Neural cell (in vitro differentiated cells): ENCODE results near the gene ANG. TPM values are rescaled to one million over a fixed set of nuclear protein-coding genes. Genes with fewer than 3 reads are reported as not detected.

Source experiments
- H2AFZ ChIP-seq: fragments of 200-600, 300-800 bp; sonication (generic), shearing (Covaris generic); 2 replicates; pipeline ENCODE4 v1.6.0; 2014; ENCODE audit warnings: low read depth, mild to moderate bottlenecking, antibody characterized with exemption, low read length, moderate library complexity
- H3F3A ChIP-seq: fragments of 200-600 bp; shearing (Covaris generic); 2 replicates; pipeline ENCODE4 v1.6.1; 2016; ENCODE audit warnings: mild to moderate bottlenecking, moderate library complexity, mixed read lengths, antibody characterized with exemption, low read length; ENCODE audit not compliant: insufficient read depth, poor library complexity, severe bottlenecking
- H3K27ac ChIP-seq: fragments of 200-600, 300-800 bp; sonication (generic), shearing (Covaris generic); 2 replicates; pipeline ENCODE4 v1.5.1; 2014; ENCODE audit warnings: mild to moderate bottlenecking, low read length, moderate library complexity
- H3K27me3 ChIP-seq: fragments of 300-800, 200-600 bp; sonication (generic), shearing (Covaris generic); 2 replicates; pipeline ENCODE4 v1.6.0; 2014; ENCODE audit warnings: mild to moderate bottlenecking, low read depth, low read length, moderate library complexity; ENCODE audit not compliant: insufficient read depth
- H3K36me3 ChIP-seq: fragments of 300-800, 200-600 bp; sonication (generic), shearing (Covaris generic); 2 replicates; pipeline ENCODE4 v1.5.1; 2014; ENCODE audit warnings: mild to moderate bottlenecking, antibody characterized with exemption, low read length, moderate library complexity; ENCODE audit not compliant: insufficient read depth
- H3K4me2 ChIP-seq: fragments of 300-800, 200-600 bp; sonication (generic), shearing (Covaris generic); 2 replicates; pipeline ENCODE4 v1.6.0; 2014; ENCODE audit warnings: mild to moderate bottlenecking, low read length
- H3K4me3 ChIP-seq: fragments of 300-800, 200-600 bp; sonication (generic), shearing (Covaris generic); 2 replicates; pipeline ENCODE4 v1.5.1; 2014; ENCODE audit warnings: mild to moderate bottlenecking, low read length, moderate library complexity
- H3K79me2 ChIP-seq: fragments of 200-600 bp; shearing (Covaris generic); replicated peaks from 2 replicates; pipeline ENCODE4 v1.6.0; 2014; ENCODE audit warnings: mild to moderate bottlenecking, low read length, moderate library complexity; ENCODE audit not compliant: insufficient read depth
- H3K9ac ChIP-seq: fragments of 300-800, 200-600 bp; sonication (generic), shearing (Covaris generic); 2 replicates; pipeline ENCODE4 v1.6.1; 2016; ENCODE audit warnings: mild to moderate bottlenecking, low read length, mixed read lengths
- H3K9me2 ChIP-seq: fragments of 200-600 bp; shearing (Covaris generic); 2 replicates; pipeline ENCODE4 v1.6.1; 2016; ENCODE audit warnings: mild to moderate bottlenecking, low read length, mixed read lengths; ENCODE audit not compliant: insufficient read depth
- H3K9me3 ChIP-seq: fragments of 200-600, 300-800 bp; sonication (generic), shearing (Covaris generic); 2 replicates; pipeline ENCODE4 v1.6.1; 2016; ENCODE audit warnings: mild to moderate bottlenecking, mixed run types, low read length, moderate library complexity, mixed read lengths
- H4K20me1 ChIP-seq: fragments of 200-600 bp; shearing (Covaris generic); 2 replicates; pipeline ENCODE4 v1.6.1; 2016; ENCODE audit warnings: mild to moderate bottlenecking, mixed run types; ENCODE audit not compliant: insufficient read depth
- CTCF ChIP-seq: fragments of 450-650 bp; IDR thresholded peaks from 2 replicates; pipeline ENCODE4 v1.5.1; 2014; ENCODE audit warnings: antibody characterized with exemption, mild to moderate bottlenecking, moderate library complexity; ENCODE audit not compliant: poor library complexity, severe bottlenecking
- EP300 ChIP-seq: fragments of 450-650 bp; conservative IDR thresholded peaks from 2 replicates; pipeline ENCODE4 v1.6.1; 2014; ENCODE audit warnings: antibody characterized with exemption, mild to moderate bottlenecking, moderate library complexity; ENCODE audit not compliant: poor library complexity, severe bottlenecking
- EZH2 ChIP-seq: fragments of 200-600, 300-800 bp; shearing (Covaris generic), sonication (generic); IDR thresholded peaks from 2 replicates; pipeline ENCODE4 v1.6.1; 2014; ENCODE audit warnings: antibody characterized with exemption, low read length, borderline replicate concordance, mild to moderate bottlenecking; ENCODE audit not compliant: insufficient read depth, poor library complexity, severe bottlenecking
- MXI1 ChIP-seq: fragments of 450-650 bp; conservative IDR thresholded peaks from 2 replicates; pipeline ENCODE4 v1.6.1; 2014; ENCODE audit warnings: antibody characterized with exemption, mild to moderate bottlenecking; ENCODE audit not compliant: poor library complexity, severe bottlenecking
- POLR2AphosphoS5 ChIP-seq: IDR thresholded peaks from 2 replicates; pipeline ENCODE4 v1.6.1; 2012
- RAD21 ChIP-seq: fragments of 450-650 bp; conservative IDR thresholded peaks from 2 replicates; pipeline ENCODE4 v1.6.1; 2014; ENCODE audit warnings: antibody characterized with exemption, mild to moderate bottlenecking, moderate library complexity
- REST ChIP-seq: IDR thresholded peaks from 2 replicates; pipeline ENCODE4 v1.6.1; 2012; ENCODE audit warnings: borderline replicate concordance
- SMC3 ChIP-seq: fragments of 450-650 bp; conservative IDR thresholded peaks from 2 replicates; pipeline ENCODE4 v1.6.1; 2014; ENCODE audit warnings: antibody characterized with exemption, mild to moderate bottlenecking, moderate library complexity; ENCODE audit not compliant: poor library complexity
- TAF1 ChIP-seq: IDR thresholded peaks from 2 replicates; pipeline ENCODE4 v1.6.1; 2012; ENCODE audit warnings: low read depth
- polyA plus RNA-seq: library from polyadenylated mRNA; depleted of rRNA; stranded (reverse); fragments of >200 nt; gene quantifications from 2 replicates; pipeline ENCODE4 v1.2.3, GENCODE V29; 2014

Gene ANG
- polyA plus RNA-seq, 1 donor from 2014 or later, result 0.47 TPM

- H3K27me3 ChIP-seq, result no peaks in the 10 kb centered on the region
- no peak overlapping the region for H3K4me3 ChIP-seq
- H3K4me2 ChIP-seq, result no peak overlapping the region
- H3K36me3 ChIP-seq, result no peaks in the 10 kb centered on the region
- no peaks in the 10 kb centered on the region for H4K20me1 ChIP-seq
- H3K9me2 ChIP-seq, result no peaks in the 10 kb centered on the region
- TF ChIP-seq EZH2 (no peak), TAF1 (no peak), REST (no peak), CTCF (no peak), POLR2AphosphoS5 (no peak), MXI1 (no peak), RAD21 (no peak), EP300 (no peak), SMC3 (no peak)
- H3K27ac ChIP-seq, result no peak overlapping the region
- no peaks in the 10 kb centered on the region for H3F3A ChIP-seq
- H3K9ac ChIP-seq, result no peak overlapping the region
- no peak overlapping the region for H2AFZ ChIP-seq
- no peaks in the 10 kb centered on the region for H3K79me2 ChIP-seq
- H3K9me3 ChIP-seq, result no peaks in the 10 kb centered on the region
Observed at GRCh38 chr14:20732477-20732876, 43.9 kb downstream of the ANG start.

GRCh38 chr14:20732979-20733635 is 44.5 kb downstream of the ANG start:
- no peak overlapping the region for H3K27ac ChIP-seq
- H3F3A ChIP-seq, result no peaks in the 10 kb centered on the region
- no peak overlapping the region for H3K4me2 ChIP-seq
- H3K9me3 ChIP-seq, result no peaks in the 10 kb centered on the region
- H3K36me3 ChIP-seq, result no peaks in the 10 kb centered on the region
- H3K27me3 ChIP-seq, result no peaks in the 10 kb centered on the region
- no peaks in the 10 kb centered on the region for H3K79me2 ChIP-seq
- no peak overlapping the region for H2AFZ ChIP-seq
- no peak overlapping the region for H3K4me3 ChIP-seq
- TF ChIP-seq EZH2, result no peak
- TF ChIP-seq MXI1, result no peak
- no peak for TF ChIP-seq CTCF
- no peak for TF ChIP-seq EP300
- no peak for TF ChIP-seq POLR2AphosphoS5
- TF ChIP-seq REST, result no peak
- no peak for TF ChIP-seq RAD21
- TF ChIP-seq SMC3, result no peak
- no peak for TF ChIP-seq TAF1
- H4K20me1 ChIP-seq, result no peaks in the 10 kb centered on the region
- H3K9me2 ChIP-seq, result no peaks in the 10 kb centered on the region
- no peak overlapping the region for H3K9ac ChIP-seq
